Ishikawa (cell line): Measurements from ENCODE around the gene NEO1.

Source experiments
- CEBPB ChIP-seq: IDR thresholded peaks from 2 replicates; pipeline ENCODE4 v1.6.1; 2012
- CREB1 ChIP-seq: IDR thresholded peaks from 2 replicates; pipeline ENCODE4 v1.6.1; 2012; ENCODE audit warnings: low read depth
- EGR1 ChIP-seq: IDR thresholded peaks from 2 replicates; pipeline ENCODE4 v1.6.1; 2012
- EP300 ChIP-seq: IDR thresholded peaks from 2 replicates; pipeline ENCODE4 v1.6.1; 2012; ENCODE audit warnings: borderline replicate concordance
- FOXM1 ChIP-seq: IDR thresholded peaks from 2 replicates; pipeline ENCODE4 v1.6.1; 2012; ENCODE audit warnings: low read depth, borderline replicate concordance
- NFIC ChIP-seq: IDR thresholded peaks from 2 replicates; pipeline ENCODE4 v1.6.1; 2012
- RAD21 ChIP-seq: IDR thresholded peaks from 2 replicates; pipeline ENCODE4 v1.6.1; 2012; ENCODE audit warnings: low read depth
- TAF1 ChIP-seq: IDR thresholded peaks from 2 replicates; pipeline ENCODE4 v1.6.1; 2012; ENCODE audit warnings: low read depth, mild to moderate bottlenecking
- TCF12 ChIP-seq: IDR thresholded peaks from 2 replicates; pipeline ENCODE4 v1.6.1; 2012; ENCODE audit warnings: low read depth
- TEAD4 ChIP-seq: IDR thresholded peaks from 2 replicates; pipeline ENCODE4 v1.6.1; 2012
- YY1 ChIP-seq: IDR thresholded peaks from 2 replicates; pipeline ENCODE4 v1.6.1; 2012; ENCODE audit warnings: low read depth
- ZBTB7A ChIP-seq: IDR thresholded peaks from 2 replicates; pipeline ENCODE4 v1.6.1; 2012; ENCODE audit warnings: low read depth
- TF ChIP-seq, protein P1 (sequence below): IDR thresholded peaks from 2 replicates; pipeline ENCODE4 v1.6.1; 2012
- TF ChIP-seq, protein P2 (sequence below): IDR thresholded peaks from 2 replicates; pipeline ENCODE4 v1.6.1; 2012
- TF ChIP-seq, protein P3 (sequence below): IDR thresholded peaks from 2 replicates; pipeline ENCODE4 v1.6.1; 2012; ENCODE audit warnings: low read depth, mild to moderate bottlenecking

Gene NEO1

DNA sequence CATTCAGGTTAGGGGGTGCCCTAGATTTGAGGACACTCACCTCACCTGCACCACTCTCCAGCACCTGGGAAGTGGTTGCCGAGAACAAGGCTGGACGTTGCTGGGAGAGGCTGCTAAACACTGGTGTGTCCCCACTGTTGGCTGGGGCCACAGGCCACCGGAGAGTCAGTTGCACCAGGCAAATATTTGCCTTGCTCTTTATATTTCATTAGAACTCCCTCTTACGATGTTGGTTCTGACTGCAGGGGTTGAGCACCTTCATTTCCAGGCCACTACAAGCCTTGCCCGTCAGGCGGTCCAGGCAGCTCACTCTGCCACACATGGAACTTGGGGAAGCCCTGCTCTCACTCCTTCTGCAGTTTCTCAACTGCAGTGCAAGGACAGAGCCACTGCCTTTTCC lies 285.8 kb downstream of the NEO1 start:
- no peak for TF ChIP-seq EGR1

DNA sequence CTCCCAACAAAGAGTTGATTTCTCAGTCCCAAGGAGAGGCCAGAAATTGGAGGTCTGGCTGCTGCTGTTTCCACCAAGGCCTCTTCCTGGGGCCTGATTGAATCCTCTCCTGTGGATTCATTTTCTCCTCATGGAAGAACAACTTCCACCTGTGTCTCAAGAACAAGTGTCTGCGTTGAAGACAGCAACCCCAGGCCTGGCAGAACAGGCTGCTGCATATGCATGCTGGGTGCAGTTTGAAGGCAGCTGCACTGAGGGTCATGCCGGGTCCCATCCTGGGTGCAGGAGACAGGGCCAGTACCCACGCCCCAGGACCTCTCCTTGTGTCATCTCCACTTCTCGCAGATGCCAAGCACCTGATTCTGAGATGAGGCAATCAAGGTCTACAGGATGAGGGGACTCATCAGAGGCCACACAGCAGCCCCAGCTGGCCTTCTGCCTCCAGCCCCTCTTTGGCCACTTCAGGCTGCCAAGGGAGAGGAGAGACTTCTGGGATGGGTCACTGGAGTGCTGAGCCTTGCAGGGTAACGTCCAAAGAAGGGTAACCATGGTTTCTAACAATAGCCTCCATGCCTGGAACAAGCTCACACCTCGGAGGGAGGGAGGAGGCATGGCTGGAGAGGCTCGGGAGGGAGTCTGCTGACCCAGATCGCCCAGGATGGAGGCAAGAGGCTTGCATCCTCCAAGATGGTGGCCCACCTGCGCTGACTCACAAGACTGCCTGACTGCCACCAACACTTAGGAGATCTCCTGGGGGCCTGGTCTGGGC lies 286.5 kb downstream of the NEO1 start:
- TF ChIP-seq CREB1 (no peak), NFIC (no peak), EP300 (no peak), CEBPB (no peak), RAD21 (no peak), TEAD4 (no peak), FOXM1 (no peak), ZBTB7A (no peak), YY1 (no peak)
- TF ChIP-seq, protein P1, sequence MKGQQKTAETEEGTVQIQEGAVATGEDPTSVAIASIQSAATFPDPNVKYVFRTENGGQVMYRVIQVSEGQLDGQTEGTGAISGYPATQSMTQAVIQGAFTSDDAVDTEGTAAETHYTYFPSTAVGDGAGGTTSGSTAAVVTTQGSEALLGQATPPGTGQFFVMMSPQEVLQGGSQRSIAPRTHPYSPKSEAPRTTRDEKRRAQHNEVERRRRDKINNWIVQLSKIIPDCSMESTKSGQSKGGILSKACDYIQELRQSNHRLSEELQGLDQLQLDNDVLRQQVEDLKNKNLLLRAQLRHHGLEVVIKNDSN = no peak
- TF ChIP-seq, protein P2, sequence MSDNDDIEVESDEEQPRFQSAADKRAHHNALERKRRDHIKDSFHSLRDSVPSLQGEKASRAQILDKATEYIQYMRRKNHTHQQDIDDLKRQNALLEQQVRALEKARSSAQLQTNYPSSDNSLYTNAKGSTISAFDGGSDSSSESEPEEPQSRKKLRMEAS = no peak

DNA sequence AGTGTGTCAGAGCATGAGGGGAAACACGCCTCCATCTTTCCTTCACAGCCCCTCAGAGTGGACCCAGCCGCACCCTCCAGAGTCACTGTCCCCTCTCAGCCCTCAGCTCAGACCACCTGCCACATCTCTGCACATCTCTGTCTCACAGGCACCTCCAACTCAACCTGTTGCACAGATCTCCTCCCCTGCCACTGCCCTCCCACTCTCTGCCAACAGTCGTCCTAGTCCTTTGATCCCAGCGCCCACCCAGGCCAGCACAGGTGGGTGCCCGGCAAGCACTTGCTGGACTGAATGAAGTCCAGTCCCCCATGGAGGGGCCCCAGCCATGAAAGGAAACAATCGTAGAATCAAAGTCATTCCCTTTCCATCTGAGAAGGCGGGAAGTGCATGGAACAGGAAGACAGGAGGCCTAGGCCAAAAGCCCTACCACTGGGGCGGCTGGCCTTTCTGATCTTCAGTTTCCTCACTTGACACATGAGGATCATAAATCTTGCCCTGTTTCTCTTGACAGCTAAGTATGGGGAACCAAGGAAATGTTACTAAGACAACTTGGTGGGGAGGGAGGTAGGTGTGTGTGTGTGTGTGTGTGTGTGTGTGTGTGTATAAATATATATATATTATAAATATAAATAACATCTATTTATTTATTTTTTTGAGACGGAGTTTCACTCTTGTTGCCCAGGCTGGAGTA lies 288.4 kb downstream of the NEO1 start:
- no peak for TF ChIP-seq TEAD4
- TF ChIP-seq TAF1 = no peak
- no peak for TF ChIP-seq ZBTB7A
- no peak for TF ChIP-seq FOXM1
- TF ChIP-seq CREB1 = no peak
- TF ChIP-seq, protein P1 = no peak
- TF ChIP-seq, protein P2 = no peak
- no peak for TF ChIP-seq CEBPB
- TF ChIP-seq NFIC = no peak
- TF ChIP-seq, protein P3, sequence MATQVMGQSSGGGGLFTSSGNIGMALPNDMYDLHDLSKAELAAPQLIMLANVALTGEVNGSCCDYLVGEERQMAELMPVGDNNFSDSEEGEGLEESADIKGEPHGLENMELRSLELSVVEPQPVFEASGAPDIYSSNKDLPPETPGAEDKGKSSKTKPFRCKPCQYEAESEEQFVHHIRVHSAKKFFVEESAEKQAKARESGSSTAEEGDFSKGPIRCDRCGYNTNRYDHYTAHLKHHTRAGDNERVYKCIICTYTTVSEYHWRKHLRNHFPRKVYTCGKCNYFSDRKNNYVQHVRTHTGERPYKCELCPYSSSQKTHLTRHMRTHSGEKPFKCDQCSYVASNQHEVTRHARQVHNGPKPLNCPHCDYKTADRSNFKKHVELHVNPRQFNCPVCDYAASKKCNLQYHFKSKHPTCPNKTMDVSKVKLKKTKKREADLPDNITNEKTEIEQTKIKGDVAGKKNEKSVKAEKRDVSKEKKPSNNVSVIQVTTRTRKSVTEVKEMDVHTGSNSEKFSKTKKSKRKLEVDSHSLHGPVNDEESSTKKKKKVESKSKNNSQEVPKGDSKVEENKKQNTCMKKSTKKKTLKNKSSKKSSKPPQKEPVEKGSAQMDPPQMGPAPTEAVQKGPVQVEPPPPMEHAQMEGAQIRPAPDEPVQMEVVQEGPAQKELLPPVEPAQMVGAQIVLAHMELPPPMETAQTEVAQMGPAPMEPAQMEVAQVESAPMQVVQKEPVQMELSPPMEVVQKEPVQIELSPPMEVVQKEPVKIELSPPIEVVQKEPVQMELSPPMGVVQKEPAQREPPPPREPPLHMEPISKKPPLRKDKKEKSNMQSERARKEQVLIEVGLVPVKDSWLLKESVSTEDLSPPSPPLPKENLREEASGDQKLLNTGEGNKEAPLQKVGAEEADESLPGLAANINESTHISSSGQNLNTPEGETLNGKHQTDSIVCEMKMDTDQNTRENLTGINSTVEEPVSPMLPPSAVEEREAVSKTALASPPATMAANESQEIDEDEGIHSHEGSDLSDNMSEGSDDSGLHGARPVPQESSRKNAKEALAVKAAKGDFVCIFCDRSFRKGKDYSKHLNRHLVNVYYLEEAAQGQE = no peak
- TF ChIP-seq TCF12 = no peak

DNA sequence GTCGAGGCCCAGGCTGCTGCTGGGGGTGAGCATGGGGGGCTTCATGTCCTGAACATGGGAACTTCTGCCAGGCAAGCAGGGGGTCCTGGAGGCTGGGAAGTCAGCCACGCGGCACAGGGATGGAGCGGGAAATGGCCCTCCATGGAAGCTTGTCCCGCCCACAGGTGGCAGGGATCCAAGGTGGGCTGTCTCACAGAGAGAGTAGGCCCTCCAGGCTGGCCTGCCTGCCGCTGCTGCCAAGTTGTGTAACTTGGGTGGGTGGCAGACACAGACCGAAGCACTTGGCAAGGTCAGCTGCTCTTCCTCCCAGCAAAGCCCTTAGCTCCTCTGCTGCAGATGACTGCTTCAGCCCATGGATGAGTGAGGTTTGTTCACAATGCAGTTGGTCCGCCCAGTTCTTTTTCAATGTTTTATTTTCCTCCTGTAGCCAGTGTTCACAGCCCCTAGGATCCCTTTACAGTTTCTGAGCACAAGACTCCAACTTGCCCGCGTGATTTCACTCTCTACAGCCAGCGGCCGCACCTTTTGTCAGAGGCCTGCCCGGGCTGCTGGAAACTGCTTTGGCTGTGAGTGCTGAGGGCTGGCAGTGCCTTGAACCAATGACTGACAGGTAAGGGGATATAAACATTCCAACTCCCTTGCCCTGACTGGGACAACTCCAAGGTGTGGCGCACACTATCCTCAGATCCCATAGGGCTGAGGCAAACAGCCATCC lies 289.8 kb downstream of the NEO1 start:
- TF ChIP-seq, protein P1 = no peak
- TF ChIP-seq CEBPB (no peak), EP300 (no peak), YY1 (no peak), RAD21 (no peak), TAF1 (no peak), FOXM1 (no peak), CREB1 (no peak), EGR1 (no peak), ZBTB7A (no peak), NFIC (no peak), TEAD4 (no peak)
- TF ChIP-seq, protein P2 = no peak
- TF ChIP-seq, protein P3 = no peak

DNA sequence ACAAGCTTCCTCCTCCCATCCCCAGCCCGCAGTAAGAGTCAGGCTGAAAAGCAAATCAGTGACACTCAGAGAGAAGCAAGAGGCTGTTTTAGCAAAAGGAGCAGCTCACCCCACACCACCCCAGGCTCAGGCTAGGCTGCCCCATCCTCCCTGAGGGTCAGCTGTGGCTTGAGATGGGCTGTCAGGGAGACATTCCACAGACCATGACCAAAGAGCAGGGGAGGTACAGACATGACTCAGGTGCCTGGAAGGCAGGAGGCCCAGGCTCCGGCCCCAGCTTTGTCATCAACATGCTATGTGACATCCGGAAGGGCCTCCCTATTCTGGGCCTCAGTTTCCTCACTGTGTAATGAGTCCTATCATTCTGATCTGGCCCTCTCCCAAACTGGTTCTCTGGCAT lies 291.8 kb downstream of the NEO1 start:
- TF ChIP-seq ZBTB7A = no peak
- TF ChIP-seq, protein P3 = no peak
- TF ChIP-seq EGR1 = no peak
- no peak for TF ChIP-seq TCF12
- no peak for TF ChIP-seq YY1
- TF ChIP-seq, protein P2 = no peak
